Ishikawa (cell line): ENCODE results near the gene FAM200C.

Experiments used
- CEBPB ChIP-seq: IDR thresholded peaks from 2 replicates; pipeline ENCODE4 v1.6.1; 2012
- CREB1 ChIP-seq: IDR thresholded peaks from 2 replicates; pipeline ENCODE4 v1.6.1; 2012; ENCODE audit warnings: low read depth
- EGR1 ChIP-seq: IDR thresholded peaks from 2 replicates; pipeline ENCODE4 v1.6.1; 2012
- EP300 ChIP-seq: IDR thresholded peaks from 2 replicates; pipeline ENCODE4 v1.6.1; 2012; ENCODE audit warnings: borderline replicate concordance
- FOXM1 ChIP-seq: IDR thresholded peaks from 2 replicates; pipeline ENCODE4 v1.6.1; 2012; ENCODE audit warnings: low read depth, borderline replicate concordance
- MAX ChIP-seq: IDR thresholded peaks from 2 replicates; pipeline ENCODE4 v1.6.1; 2012
- RAD21 ChIP-seq: IDR thresholded peaks from 2 replicates; pipeline ENCODE4 v1.6.1; 2012; ENCODE audit warnings: low read depth
- REST ChIP-seq: IDR thresholded peaks from 2 replicates; pipeline ENCODE4 v1.6.1; 2012; ENCODE audit warnings: low read depth, mild to moderate bottlenecking
- TAF1 ChIP-seq: IDR thresholded peaks from 2 replicates; pipeline ENCODE4 v1.6.1; 2012; ENCODE audit warnings: low read depth, mild to moderate bottlenecking
- TCF12 ChIP-seq: IDR thresholded peaks from 2 replicates; pipeline ENCODE4 v1.6.1; 2012; ENCODE audit warnings: low read depth
- TEAD4 ChIP-seq: IDR thresholded peaks from 2 replicates; pipeline ENCODE4 v1.6.1; 2012
- USF1 ChIP-seq: IDR thresholded peaks from 2 replicates; pipeline ENCODE4 v1.6.1; 2012
- YY1 ChIP-seq: IDR thresholded peaks from 2 replicates; pipeline ENCODE4 v1.6.1; 2012; ENCODE audit warnings: low read depth
- ZBTB7A ChIP-seq: IDR thresholded peaks from 2 replicates; pipeline ENCODE4 v1.6.1; 2012; ENCODE audit warnings: low read depth

GRCh38 chr5:160371294-160371693 is 28.6 kb downstream of the FAM200C start:
- TF ChIP-seq USF1 (no peak), EGR1 (no peak), RAD21 (no peak), YY1 (no peak), TEAD4 (no peak), CREB1 (no peak), MAX (no peak), EP300 (no peak), TCF12 (no peak), CEBPB (no peak), REST (no peak), FOXM1 (no peak), TAF1 (no peak), ZBTB7A (no peak)
